LNCAP (cell line): ENCODE data around the gene ZNF674.

Experiments
- TF ChIP-seq, protein P1 (sequence below): fragments of 450-650 bp; IDR thresholded peaks from 2 replicates; pipeline ENCODE4 v1.5.1; 2017; ENCODE audit warnings: mild to moderate bottlenecking

Gene ZNF674

DNA sequence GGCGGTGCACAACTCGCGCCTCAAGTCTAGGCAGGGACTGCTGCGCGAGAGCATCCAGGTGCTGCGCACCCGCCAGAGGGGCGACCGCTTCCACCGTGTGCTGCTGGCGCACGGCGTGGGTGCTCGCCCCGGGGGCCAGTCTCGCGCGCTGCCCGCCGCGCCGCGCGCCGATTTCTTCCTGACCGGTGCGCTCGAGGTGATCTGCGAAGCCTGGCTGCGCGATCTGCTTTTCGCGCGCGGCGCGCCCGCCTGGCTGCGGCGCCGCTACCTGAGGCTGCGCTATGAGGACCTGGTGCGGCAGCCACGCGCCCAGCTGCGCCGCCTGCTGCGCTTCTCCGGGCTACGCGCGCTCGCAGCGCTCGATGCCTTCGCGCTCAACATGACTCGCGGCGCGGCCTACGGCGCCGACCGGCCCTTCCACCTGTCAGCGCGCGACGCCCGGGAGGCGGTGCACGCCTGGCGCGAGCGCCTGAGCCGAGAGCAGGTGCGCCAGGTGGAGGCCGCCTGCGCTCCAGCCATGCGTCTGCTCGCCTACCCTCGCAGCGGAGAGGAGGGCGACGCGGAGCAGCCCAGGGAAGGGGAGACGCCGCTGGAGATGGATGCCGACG, 29.7 kb upstream of the ZNF674 start:
- TF ChIP-seq, protein P1, sequence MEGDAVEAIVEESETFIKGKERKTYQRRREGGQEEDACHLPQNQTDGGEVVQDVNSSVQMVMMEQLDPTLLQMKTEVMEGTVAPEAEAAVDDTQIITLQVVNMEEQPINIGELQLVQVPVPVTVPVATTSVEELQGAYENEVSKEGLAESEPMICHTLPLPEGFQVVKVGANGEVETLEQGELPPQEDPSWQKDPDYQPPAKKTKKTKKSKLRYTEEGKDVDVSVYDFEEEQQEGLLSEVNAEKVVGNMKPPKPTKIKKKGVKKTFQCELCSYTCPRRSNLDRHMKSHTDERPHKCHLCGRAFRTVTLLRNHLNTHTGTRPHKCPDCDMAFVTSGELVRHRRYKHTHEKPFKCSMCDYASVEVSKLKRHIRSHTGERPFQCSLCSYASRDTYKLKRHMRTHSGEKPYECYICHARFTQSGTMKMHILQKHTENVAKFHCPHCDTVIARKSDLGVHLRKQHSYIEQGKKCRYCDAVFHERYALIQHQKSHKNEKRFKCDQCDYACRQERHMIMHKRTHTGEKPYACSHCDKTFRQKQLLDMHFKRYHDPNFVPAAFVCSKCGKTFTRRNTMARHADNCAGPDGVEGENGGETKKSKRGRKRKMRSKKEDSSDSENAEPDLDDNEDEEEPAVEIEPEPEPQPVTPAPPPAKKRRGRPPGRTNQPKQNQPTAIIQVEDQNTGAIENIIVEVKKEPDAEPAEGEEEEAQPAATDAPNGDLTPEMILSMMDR, result no peak

DNA sequence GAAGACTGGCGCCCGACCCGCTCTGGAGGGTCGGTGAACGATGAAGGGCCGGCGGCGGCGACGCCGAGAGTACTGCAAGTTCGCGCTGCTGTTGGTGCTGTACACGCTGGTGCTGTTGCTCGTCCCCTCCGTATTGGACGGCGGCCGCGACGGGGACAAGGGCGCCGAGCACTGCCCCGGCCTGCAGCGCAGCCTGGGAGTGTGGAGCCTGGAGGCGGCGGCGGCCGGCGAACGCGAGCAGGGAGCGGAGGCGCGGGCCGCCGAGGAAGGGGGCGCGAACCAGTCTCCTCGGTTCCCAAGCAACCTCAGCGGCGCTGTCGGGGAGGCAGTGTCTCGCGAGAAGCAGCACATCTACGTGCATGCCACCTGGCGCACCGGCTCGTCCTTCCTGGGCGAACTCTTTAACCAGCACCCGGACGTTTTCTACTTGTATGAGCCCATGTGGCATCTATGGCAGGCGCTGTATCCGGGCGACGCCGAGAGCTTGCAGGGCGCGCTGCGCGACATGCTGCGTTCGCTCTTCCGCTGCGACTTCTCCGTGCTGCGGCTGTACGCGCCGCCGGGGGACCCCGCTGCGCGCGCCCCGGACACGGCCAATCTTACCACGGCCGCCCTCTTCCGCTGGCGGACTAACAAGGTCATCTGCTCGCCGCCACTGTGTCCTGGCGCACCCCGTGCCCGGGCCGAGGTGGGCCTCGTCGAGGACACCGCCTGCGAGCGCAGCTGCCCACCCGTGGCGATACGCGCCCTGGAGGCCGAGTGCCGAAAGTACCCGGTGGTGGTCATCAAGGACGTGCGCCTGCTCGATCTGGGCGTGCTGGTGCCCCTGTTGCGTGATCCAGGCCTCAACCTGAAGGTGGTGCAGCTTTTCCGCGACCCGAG, 28.9 kb upstream of the ZNF674 start:
- TF ChIP-seq, protein P1, result no peak

DNA sequence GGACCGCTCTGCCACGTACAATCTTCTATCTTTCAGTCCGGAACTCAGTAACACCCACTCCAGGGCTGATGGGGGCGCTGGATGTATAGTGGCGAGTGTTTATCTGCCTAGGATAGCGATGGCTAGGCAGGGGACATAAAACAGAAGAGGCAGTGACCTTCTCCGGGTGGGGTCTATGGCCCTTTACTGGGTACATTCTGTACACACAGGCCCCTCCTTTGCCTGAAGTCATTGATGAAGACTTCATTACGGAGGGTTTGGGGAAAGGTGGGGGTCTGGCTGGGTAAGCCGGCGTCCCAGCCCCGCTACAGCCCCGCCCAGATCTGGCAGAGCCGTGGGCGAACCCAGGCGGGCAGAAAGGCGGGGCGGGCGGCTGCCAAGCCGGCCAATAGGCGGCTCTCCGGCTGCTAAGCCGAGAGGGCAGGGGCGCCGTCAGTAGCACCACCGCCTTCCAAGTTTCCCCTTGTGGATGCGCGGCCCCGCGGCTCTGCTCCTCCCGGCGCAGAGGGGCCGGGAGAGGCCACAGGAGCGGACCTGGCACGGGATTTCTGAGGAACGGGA, 28.2 kb upstream of the ZNF674 start, which contains the start of gene CHST7:
CHST7 (plus strand) TSS at position 435 of the 561 bp plus-strand sequence. CDS start 167 bp downstream, outside the sequence.
- TF ChIP-seq, protein P1, result no peak

DNA sequence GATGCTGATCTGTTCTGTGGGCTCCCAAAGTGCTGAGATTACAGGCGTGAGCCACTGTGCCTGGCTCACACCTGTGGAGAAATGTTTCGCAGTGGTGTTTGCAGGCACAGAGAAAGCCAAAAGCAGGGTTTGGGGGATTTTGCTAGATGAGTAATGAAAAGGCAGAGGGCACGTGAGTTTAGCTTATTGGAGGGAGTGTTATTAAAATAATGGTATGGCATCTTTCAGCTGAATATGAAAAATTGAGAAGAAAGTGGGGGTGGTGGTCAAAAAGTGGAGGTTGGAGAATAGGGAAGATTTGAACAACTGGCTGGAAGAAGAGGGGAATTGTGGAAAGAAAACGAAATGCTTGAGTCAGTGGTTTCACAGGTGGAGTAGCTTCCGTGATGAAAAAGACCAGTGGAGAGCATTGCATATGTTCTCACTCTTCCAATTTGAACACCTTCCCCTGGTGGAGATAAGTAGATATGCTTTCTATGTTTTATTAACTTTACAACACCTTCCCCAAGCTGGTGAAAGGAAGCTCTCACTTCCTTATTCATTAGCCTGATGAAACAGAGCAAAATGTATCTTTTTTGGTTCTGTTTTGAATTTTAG, 27.2 kb upstream of the ZNF674 start:
- TF ChIP-seq, protein P1, result no peak

DNA sequence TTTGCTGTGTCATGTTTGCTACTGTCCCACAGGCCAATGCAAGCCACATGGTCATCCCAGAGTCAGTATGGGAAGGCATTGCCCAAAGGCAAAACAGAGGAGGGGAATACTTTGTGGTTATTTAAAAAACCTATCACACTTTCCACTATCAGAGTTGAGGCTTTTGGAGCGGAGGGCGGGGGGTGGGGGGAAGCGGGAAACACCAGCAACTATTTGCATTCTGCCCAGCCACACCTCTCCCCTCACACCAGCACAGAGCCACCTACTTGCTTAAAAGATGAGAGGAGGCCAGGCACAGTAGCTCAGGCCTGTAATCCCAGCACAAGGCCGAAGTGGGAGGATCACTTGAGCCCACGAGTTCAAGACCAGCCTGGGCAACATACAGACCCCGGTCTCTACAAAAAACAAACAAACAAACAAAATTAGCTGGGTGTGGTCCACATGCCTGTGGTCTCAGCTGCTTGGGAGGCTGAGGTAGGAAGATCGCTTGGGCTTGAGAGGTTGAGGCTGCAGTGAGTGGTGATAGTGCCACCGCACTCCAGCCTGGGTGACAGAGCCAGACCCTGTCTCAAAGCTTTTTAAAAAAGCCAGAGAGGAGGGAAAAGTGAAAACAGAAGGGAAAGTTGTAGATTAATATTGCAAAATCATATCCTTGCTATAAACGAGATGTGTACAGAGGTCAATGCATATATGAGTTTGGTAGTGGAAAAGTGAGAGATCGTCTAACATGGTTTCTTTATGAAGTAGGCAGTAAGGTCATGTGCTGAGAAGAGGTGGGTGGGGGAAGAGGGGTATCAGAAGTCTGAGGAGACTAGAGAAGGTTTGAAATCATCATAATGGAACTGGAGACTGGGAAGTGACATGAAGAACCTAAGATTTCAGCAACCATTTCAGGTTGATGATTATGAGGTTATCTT, 26.5 kb upstream of the ZNF674 start:
- TF ChIP-seq, protein P1, result no peak

DNA sequence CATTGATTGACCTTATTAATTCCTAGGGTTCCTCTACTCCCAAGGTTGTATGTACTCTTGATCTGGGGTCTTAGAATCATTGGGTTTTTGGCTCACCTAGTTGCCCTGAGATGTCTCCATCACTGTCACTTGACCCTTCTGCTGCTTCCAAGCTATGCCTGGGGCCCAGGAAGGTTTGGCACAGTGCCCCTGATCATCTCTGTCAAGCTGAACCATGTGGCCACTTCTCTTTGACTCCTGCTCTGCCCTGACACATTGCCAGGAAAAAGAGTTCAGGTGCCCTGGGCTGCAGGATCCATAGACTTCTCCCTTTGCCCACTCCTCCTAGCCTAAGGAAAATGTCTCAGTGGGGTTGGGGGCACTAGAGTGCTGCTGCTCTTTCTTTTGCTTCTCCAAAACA, 24.4 kb upstream of the ZNF674 start:
- TF ChIP-seq, protein P1, result no peak

DNA sequence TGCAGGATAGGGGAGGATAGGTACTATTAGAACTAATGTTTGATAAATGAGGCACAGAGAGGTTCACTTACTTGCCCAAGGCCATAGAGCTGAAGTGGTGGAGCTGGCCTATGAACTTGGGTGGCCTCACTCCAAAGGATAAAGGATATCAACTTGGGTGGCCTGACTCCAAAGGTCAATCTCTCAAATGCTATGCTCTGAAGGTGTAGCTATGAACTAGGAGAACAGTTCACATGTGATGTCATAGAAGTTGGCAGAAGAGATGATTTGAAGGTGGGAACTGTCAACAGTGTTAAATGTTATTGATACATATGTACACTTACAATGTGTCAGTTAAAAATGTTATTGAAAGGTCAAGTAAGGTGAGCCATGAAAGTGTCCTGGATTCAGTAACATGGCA, 22.2 kb upstream of the ZNF674 start:
- TF ChIP-seq, protein P1, result no peak
